GM19372 (cell line): ENCODE results near the gene COX8C.

ENCODE experiments used
- ATAC-seq: cut with Tn5 transposase; IDR thresholded peaks from one replicate; pipeline ENCODE4 v1.9.1; 2021; ENCODE audit warnings: mild to moderate bottlenecking, low read depth, moderate library complexity; ENCODE audit not compliant: unreplicated experiment

COX8C gene

GRCh38 chr14:93346926-93347721 is at the start of gene COX8C:
Gene COX8C, plus strand, starts transcription at chr14:93347182. Its CDS starts 87 bp downstream, at chr14:93347269.
- no peak for ATAC-seq

- ATAC-seq, result no peak
Observed at GRCh38 chr14:93299416-93299815, 47.6 kb upstream of the COX8C start.

GRCh38 chr14:93299866-93300265 is 47.1 kb upstream of the COX8C start:
- ATAC-seq, result no peak

GRCh38 chr14:93301821-93302447 is 45.0 kb upstream of the COX8C start:
- no peak for ATAC-seq

GRCh38 chr14:93302688-93303581 is 44.0 kb upstream of the COX8C start:
- ATAC-seq, result no peak

GRCh38 chr14:93303659-93304058 is 43.3 kb upstream of the COX8C start:
- no peak for ATAC-seq

- ATAC-seq, result no peak
Observed at GRCh38 chr14:93304771-93305170, 42.2 kb upstream of the COX8C start.

GRCh38 chr14:93305725-93306418 is 41.1 kb upstream of the COX8C start:
- no peak for ATAC-seq

- no peak for ATAC-seq
Observed at GRCh38 chr14:93306812-93307211, 40.2 kb upstream of the COX8C start.

GRCh38 chr14:93308686-93309345 is 38.2 kb upstream of the COX8C start:
- no peak for ATAC-seq

- ATAC-seq, result no peak
Observed at GRCh38 chr14:93309427-93309966, 37.5 kb upstream of the COX8C start.

GRCh38 chr14:93311082-93311481 is 35.9 kb upstream of the COX8C start:
- no peak for ATAC-seq

GRCh38 chr14:93315575-93315974 is 31.4 kb upstream of the COX8C start:
- ATAC-seq, result no peak

GRCh38 chr14:93316716-93317115 is 30.3 kb upstream of the COX8C start:
- no peak for ATAC-seq

- no peak for ATAC-seq
Observed at GRCh38 chr14:93317210-93317874, 29.6 kb upstream of the COX8C start.

- no peak for ATAC-seq
Observed at GRCh38 chr14:93317875-93318807, 28.8 kb upstream of the COX8C start.

- no peak for ATAC-seq
Observed at GRCh38 chr14:93318927-93319326, 28.1 kb upstream of the COX8C start.

GRCh38 chr14:93319494-93319893 is 27.5 kb upstream of the COX8C start:
- ATAC-seq, result no peak
